MG63 (cell line): ENCODE results near the gene POPDC3. TPM values are rescaled to one million over a fixed set of nuclear protein-coding genes. Genes with fewer than 3 reads are reported as not detected.

Experiments
- DNase-seq: peaks from one replicate; pipeline ENCODE4 v3.0.0-alpha.2; 2020
- H3K27me3 ChIP-seq: fragments of 250-450 bp; sonication (Bioruptor Pico); 2 replicates; pipeline ENCODE4 v1.5.1; 2020; ENCODE audit warnings: mild to moderate bottlenecking, moderate library complexity
- H3K36me3 ChIP-seq: fragments of 250-450 bp; sonication (Bioruptor Pico); 2 replicates; pipeline ENCODE4 v1.5.1; 2020; ENCODE audit warnings: mild to moderate bottlenecking, moderate library complexity
- H3K4me3 ChIP-seq: fragments of 250-450 bp; sonication (Bioruptor Pico); 2 replicates; pipeline ENCODE4 v1.5.1; 2020; ENCODE audit warnings: mild to moderate bottlenecking, moderate library complexity
- H3K9me3 ChIP-seq: fragments of 250-450 bp; sonication (Bioruptor Pico); 2 replicates; pipeline ENCODE4 v1.5.1; 2020; ENCODE audit warnings: mild to moderate bottlenecking, moderate library complexity
- total RNA-seq: library from RNA; depleted of rRNA; stranded (reverse); fragments of >200 nt; shearing (Covaris generic); gene quantifications from 2 replicates; pipeline ENCODE4 v1.2.3, GENCODE V29; 2014; ENCODE audit warnings: low replicate concordance

POPDC3 gene
- total RNA-seq, 1 experiment from 2014 or later: 2.2 TPM

DNA sequence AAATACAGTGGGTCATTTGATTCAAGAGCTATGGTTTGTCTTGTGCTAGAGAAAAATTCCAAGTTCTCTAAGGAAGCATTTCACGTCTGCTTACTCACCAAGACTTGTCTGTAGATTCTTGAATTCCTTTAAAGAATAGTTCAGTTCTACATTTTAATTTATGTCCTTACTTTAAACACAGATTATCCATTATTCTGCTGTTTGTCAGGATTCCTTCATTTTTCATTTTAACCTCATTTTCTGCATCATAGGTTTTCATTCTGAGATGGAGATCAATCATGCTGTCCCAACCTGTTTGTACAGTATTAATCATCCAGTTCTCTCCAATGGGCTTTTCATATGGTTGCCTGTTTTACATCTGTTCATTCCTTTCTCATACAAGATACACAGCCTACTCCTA, 24.5 kb upstream of the POPDC3 start:
- DNase-seq: no peak
- Histone ChIP-seq H3K9me3 (no peaks in the 10 kb centered on the region), H3K4me3 (no peak overlapping the region), H3K27me3 (no peaks in the 10 kb centered on the region), H3K36me3 (no peaks in the 10 kb centered on the region)

DNA sequence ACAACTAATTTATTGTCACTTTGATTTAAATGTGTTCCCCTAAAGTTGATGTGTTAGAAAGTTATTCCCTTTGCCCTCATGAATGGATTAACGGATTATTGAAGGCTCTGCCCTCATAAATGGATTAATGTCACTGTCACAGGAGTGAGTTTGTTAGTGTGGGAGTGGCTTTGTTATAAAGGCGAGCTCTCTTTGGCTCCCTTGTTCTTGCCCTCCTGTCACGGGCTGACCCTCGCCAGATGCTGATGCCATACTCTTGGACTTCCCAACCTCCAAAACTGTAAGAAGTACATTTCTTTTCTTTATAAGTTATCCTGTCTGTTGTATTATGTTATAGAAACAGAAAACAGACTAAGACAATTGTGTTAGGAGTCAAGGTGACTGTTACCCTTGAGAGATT, 22.7 kb upstream of the POPDC3 start:
- H3K4me3 ChIP-seq: no peak overlapping the region
- no peaks in the 10 kb centered on the region for H3K9me3 ChIP-seq
- no peaks in the 10 kb centered on the region for H3K36me3 ChIP-seq
- no peaks in the 10 kb centered on the region for H3K27me3 ChIP-seq
- DNase-seq: no peak

DNA sequence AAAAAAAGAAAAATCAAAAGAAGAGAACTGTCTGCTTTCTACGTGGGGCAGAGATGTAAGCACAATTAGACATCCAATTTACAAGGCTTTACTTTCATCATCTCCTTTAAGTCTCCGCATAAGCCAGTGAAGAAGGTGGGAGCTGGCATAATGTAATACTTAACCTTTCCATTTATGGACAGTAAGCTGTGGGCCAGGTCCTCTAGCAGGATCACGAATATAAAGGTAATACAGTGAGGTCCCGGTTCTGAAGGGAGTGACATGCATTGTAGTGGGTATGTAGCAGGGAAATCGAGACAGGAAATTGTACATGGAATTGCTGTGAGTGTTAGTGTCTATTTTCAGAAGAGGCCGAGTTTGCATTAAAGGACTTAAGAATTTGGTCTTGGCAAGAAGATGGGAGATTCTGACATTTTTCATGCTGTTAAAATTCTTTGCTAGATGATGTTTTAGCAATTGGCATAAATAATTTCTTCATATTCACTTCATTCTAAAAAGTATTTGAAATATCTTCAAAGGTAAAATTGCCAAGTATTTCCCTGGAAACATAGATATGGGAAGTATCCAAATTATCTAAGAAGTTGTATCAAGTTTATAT, 20.4 kb upstream of the POPDC3 start:
- Histone ChIP-seq H3K4me3 (no peak overlapping the region), H3K9me3 (no peaks in the 10 kb centered on the region), H3K36me3 (no peaks in the 10 kb centered on the region), H3K27me3 (no peaks in the 10 kb centered on the region)
- no peak for DNase-seq

DNA sequence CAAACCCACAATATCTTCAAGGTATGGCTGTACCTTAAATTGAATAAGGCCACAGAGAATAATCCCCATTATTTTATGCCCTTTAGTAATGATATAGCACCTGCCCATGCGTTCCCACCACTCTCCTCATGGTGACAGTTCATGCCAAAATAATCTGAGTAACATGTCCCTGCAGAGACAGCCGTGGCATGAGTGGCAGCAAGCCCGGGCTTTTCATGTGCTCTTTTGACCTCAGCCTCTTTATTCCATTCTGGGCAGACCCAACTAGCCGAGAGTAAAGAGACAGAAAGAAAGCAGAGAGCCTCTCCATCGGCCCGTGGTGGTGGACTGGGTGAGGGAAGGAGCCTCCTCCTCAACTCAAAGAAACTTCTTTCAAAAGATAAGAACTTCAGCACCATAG, 19.9 kb upstream of the POPDC3 start:
- H3K9me3 ChIP-seq: no peaks in the 10 kb centered on the region
- DNase-seq: no peak
- H3K36me3 ChIP-seq: no peaks in the 10 kb centered on the region
- H3K27me3 ChIP-seq: no peaks in the 10 kb centered on the region
- no peak overlapping the region for H3K4me3 ChIP-seq

DNA sequence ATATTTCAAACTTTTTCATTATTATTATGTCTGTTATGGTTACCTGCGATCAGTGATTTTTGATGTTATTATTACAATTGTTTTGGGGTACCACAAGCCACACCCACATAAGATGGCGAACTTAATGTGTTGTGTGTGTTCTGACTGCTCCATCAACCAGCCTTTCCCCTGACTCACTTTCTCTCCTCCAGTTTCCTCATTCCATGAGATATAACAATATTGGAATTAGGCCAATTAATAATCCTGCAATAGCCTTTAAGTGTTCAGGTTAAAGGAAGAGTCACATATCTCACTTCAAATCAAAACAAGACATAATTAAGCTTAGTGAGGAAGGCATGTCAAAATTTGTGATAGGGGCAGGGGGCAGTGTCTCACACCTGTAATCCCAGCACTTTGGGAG, 16.3 kb upstream of the POPDC3 start:
- Histone ChIP-seq H3K4me3 (no peak overlapping the region), H3K36me3 (no peaks in the 10 kb centered on the region), H3K9me3 (0 out of 2 replicates have a peak, but pooled peaks cover 3% of the 10 kb centered on the region), H3K27me3 (no peaks in the 10 kb centered on the region)
- no peak for DNase-seq

DNA sequence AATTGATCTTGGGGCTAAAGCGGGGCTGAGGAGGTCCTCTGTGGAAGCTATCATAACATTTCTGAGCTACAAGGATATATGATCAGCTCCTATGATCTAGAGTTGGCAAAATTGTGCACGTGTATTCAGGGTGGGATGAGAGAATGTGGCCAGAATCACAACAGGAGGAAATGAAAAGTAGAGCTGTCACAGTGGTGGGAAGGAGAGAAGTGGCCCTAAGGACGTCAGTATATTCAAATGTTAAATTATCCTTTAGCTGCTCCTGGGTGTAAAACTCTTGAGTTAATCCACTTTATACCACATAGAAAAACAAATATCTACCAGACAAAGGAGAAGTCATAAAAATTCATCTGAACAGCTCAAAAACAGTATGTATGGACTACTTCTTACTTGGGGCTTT, 14.8 kb upstream of the POPDC3 start:
- Histone ChIP-seq H3K4me3 (no peak overlapping the region), H3K9me3 (0 out of 2 replicates have a peak, but pooled peaks cover 3% of the 10 kb centered on the region), H3K36me3 (no peaks in the 10 kb centered on the region), H3K27me3 (no peaks in the 10 kb centered on the region)
- DNase-seq: no peak

DNA sequence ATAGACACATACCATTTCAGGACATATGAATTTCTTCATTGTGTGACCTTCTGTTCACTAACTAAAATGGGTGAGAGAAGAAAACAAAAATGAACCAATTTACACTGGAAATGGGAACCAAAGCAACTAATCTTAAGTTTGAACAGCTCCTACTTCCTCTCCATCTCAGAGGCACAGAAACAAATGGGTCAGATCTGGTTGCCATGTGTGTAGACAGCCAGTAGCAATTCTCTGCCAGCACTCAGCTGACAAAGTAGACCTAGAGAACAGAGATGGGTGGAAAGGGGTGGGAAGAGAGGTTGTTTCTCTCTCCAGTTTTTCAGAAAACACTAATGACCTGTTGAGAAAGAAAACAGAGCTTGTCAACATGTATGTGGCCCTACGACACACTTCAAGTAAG, 14.3 kb upstream of the POPDC3 start:
- DNase-seq: no peak
- H3K9me3 ChIP-seq: 0 out of 2 replicates have a peak, but pooled peaks cover 3% of the 10 kb centered on the region
- H3K36me3 ChIP-seq: no peaks in the 10 kb centered on the region
- no peak overlapping the region for H3K4me3 ChIP-seq
- no peaks in the 10 kb centered on the region for H3K27me3 ChIP-seq

DNA sequence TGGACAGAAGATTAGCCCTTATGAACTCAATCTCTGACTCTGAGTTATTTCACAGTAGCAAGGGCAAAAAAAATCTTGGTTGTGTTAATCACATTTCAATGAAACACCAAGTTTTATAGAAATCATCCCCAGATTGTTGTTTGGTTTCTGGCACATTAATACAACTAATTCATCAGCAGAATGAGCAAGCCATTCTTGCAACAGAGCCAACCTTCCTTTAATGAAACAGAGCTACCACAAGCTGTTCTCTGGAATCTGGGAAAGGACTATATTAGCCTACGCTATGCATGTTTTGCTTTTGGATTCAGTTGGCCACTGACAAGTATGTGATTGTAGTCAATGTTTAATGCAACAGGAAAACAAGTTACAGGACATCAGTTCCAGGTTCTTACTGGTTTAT, 13.8 kb upstream of the POPDC3 start:
- no peak overlapping the region for H3K4me3 ChIP-seq
- no peaks in the 10 kb centered on the region for H3K27me3 ChIP-seq
- DNase-seq: no peak
- no peaks in the 10 kb centered on the region for H3K36me3 ChIP-seq
- 0 out of 2 replicates have a peak, but pooled peaks cover 3% of the 10 kb centered on the region for H3K9me3 ChIP-seq

DNA sequence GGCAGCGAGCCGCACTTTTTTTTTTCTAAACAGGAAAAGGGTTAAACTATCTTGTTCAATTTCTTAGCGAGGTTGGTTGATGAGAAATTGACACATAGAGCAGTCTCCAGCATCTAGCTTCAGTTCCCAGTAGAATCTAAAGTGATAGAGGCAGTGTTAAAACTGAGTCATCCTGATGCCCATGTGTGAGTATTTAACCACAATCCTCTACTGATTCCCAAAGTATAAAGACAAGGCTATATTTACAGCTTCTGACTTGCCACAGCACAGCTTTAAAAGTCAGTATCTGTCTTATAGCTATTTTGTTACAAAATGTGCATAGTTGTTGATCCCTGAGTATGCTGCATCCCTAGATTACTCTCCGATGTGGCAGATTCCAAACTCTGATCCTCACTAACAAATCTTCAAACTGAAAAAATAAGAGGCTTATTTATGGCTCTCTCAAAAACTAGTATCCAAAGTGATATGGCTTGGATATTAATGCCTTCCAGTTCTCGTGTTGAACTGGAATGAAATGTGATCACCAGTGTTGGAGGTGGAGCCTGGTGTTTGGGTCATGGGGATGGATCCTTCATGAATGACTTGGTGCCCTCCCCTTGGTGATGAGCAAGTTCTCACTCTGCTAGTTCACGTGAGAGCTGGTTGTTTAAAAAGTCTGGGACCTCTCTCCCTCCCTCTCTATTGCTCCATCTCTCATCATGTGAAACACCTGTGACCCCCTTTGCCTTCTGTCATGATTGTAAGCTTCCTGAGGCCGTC, 13.1 kb upstream of the POPDC3 start:
- no peak overlapping the region for H3K4me3 ChIP-seq
- H3K9me3 ChIP-seq: 0 out of 2 replicates have a peak, but pooled peaks cover 3% of the 10 kb centered on the region
- DNase-seq: no peak
- no peaks in the 10 kb centered on the region for H3K27me3 ChIP-seq
- no peaks in the 10 kb centered on the region for H3K36me3 ChIP-seq

DNA sequence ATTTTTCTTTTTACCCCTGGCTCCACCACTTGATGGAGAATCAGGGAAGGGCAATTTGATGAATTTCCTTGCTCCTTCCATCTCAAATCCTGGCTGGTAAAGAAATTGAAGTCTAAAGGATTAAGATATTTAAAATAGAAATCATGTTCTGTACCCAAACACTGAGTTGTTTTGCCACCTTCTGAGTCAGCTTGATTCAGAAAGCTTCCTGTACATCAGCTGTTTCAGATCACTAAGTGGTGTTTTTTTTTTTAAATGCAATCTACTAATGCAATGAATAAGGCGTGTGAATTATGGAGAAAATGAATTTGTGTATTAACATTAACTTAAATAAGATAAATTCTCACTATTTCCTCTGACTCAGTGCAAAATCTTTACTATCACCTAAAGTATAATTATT, 11.5 kb upstream of the POPDC3 start:
- 0 out of 2 replicates have a peak, but pooled peaks cover 3% of the 10 kb centered on the region for H3K9me3 ChIP-seq
- no peak overlapping the region for H3K4me3 ChIP-seq
- no peaks in the 10 kb centered on the region for H3K36me3 ChIP-seq
- no peaks in the 10 kb centered on the region for H3K27me3 ChIP-seq
- no peak for DNase-seq

DNA sequence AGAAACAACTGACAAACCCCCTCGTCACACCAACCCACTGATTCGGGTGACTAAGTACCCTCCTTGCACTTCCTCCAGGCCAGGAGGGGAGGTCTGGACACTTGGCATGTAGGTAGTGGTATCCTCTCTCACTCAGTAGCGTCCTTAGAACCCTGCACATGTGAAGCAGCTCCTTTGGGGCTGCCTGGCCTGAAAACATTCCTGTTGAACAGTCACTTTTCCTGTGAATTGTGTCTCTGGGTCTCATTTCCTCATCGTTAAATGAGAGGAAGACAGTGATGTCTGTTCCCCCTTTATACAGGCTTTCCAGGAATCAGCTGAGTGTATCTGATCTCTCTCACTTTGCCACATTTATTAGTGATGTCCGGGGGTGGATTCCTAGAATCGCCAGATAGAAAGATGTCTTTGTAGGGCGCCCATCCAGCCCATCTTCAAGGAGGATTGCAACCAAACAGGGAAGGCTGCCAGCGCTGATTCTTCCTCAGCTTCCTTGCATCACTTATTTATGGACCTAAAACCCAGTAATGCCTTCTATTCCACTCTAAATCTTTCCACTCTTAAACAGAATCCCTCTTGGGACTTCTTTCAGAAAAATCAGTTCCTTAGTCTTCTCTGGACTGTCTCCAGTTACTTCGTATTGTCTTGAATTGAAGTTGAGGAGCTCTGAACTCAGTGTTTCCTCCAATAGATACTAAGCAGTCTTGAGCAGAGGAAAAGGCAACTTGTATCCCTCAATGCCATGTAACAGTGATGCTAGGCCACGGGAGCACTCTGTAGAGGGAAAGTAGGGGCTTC, 9.4 kb upstream of the POPDC3 start:
- H3K4me3 ChIP-seq: no peak overlapping the region
- no peaks in the 10 kb centered on the region for H3K36me3 ChIP-seq
- DNase-seq: no peak
- H3K27me3 ChIP-seq: no peaks in the 10 kb centered on the region
- 0 out of 2 replicates have a peak, but pooled peaks cover 3% of the 10 kb centered on the region for H3K9me3 ChIP-seq

DNA sequence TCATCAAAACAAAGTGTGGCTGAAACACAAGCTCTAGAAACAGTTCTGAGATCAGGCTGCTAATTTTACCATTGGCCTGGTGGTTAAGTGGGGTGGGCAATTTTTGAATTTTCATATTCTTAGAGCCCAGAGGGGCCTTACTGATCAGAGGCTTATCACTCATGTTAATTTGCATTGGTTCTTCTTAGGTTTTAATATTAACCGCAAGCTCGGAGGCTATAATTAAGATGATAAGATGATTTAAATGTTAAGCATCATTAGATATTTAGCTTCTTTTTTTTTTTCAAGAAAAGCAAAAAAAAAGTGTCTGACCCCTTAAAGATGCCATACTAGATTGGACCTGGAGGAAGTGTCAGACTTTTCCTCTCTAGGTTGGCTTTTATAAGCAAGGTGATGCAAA, 8.4 kb upstream of the POPDC3 start:
- Histone ChIP-seq H3K27me3 (no peaks in the 10 kb centered on the region), H3K4me3 (no peak overlapping the region), H3K9me3 (no peaks in the 10 kb centered on the region), H3K36me3 (no peaks in the 10 kb centered on the region)
- no peak for DNase-seq

DNA sequence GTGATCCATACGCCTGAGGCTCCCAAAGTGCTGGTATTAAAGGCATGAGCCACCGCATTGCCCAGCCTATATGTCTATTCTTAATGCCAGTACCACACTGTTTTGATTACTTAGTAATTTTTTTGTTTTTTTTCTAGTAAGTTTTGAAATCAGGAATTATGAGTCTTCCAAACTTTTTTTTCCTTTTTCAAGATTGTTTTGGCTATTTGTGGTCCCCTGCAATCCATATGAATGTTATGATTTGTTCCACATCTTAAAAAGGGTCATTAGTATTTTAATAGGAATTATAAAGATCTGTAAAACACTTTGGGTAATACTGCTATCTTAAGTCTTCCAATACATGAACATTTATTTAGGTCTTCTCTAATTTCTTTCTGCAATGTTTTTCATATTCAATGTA, 6.8 kb upstream of the POPDC3 start:
- H3K4me3 ChIP-seq: no peak overlapping the region
- no peaks in the 10 kb centered on the region for H3K36me3 ChIP-seq
- no peak for DNase-seq
- no peaks in the 10 kb centered on the region for H3K27me3 ChIP-seq
- no peaks in the 10 kb centered on the region for H3K9me3 ChIP-seq

DNA sequence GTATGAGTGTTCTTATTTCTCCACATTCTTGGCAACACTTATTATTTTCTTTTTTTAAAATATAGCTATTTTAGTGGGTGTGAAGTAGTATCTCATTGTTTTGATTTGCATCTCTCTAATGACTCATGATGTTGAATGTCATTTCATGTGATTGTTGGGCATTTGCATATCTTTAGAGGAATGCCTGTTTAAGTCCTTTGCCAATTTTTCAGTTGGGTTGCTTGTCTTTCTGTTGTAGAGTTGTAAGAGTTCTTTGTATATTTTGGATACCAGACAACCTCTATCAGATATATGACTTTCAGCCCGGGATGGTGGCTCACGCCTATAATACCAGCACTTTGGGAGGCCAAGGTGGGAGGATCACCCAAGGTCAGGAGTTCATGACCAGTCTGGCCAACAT, 5.1 kb upstream of the POPDC3 start:
- H3K4me3 ChIP-seq: no peak overlapping the region
- H3K9me3 ChIP-seq: no peaks in the 10 kb centered on the region
- peak; percentile 34 for DNase-seq

DNA sequence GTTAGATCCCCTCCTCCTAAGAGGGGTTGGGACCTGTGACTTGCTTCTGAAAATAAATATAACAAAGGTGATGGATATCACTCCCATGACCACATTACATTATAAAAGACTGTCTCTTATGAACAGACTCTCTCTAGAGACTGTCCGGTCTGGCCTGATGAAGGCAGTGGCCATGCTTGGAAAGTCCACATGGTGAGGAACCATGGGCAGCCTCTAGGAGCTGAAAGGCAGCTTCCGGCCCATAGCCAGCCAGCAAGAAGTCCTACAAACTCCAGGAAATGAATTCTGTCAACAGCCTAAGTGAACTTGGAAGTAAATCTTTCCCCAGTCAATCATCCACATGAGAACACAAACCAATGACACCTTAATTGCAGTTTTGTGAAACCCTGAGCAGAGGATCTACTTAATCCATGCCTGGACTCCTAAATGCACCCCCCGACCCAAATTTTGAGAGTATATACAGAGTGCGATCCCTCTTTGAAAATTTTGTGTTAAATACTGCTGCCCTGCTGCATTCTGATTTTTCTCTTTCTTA, 2.2 kb upstream of the POPDC3 start:
- no peak for DNase-seq
- no peaks in the 10 kb centered on the region for H3K36me3 ChIP-seq

More for the DNA sequence above, 5.1 kb upstream of the POPDC3 start:
- no peaks in the 10 kb centered on the region for H3K36me3 ChIP-seq
- H3K27me3 ChIP-seq: no peaks in the 10 kb centered on the region

DNA sequence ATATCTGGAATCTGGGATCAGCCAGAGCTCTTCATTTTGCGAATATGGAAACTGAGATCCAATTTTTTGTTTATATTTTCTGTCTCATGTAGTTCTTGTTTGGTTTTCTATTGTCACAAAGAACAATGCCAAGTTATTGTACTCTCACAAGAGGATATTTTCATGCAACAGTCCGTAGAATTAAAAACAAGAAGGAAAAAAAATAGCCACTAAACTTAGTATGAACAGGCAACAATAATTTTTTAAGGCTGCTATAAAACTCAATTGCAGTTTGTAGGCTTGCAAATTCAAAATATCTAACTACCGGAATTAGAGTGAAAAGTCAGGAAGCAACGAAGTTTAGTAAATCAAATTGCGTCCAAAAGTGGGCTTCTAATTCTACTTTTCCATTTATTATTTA, 1.2 kb downstream of the POPDC3 start:
- Histone ChIP-seq H3K27me3 (no peaks in the 10 kb centered on the region), H3K36me3 (no peaks in the 10 kb centered on the region), H3K9me3 (peaks cover 6% of the 10 kb centered on the region), H3K4me3 (peak overlapping the region; percentile 57)
- DNase-seq: no peak

More for the DNA sequence above, 2.2 kb upstream of the POPDC3 start:
- no peak overlapping the region for H3K4me3 ChIP-seq
- H3K9me3 ChIP-seq: peaks cover 2% of the 10 kb centered on the region
- no peaks in the 10 kb centered on the region for H3K27me3 ChIP-seq

DNA sequence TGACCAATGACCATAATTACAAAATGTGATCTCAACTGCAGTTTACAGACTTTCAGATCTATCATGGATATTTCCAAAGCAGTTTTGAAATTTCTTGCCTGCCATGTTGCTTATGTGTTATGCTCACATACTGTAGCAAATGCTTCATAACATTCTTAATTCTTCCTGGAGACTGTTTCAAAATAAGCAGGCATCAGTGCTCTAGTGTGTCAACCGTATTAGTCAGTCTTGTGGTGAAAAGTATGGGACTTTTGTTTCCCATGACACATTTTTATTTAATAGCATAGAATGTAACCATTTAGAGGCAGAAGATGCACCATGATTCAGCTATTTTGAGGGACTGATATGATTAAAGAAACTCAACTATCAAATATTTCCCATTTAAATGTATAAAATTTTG, 1.7 kb downstream of the POPDC3 start:
- Histone ChIP-seq H3K9me3 (peaks cover 6% of the 10 kb centered on the region), H3K4me3 (no peak overlapping the region), H3K36me3 (no peaks in the 10 kb centered on the region), H3K27me3 (no peaks in the 10 kb centered on the region)
- no peak for DNase-seq
